ENCODE results near the gene WDR74.
A peak's percentile ranks its signal among the peaks of the same experiment; 100 is the strongest.

The WDR74 gene

GRCh38 chr11:62794201-62794775, 45.1 kb downstream of the WDR74 start:
- no peak for DNase-seq (ENCODE audit: low read depth)

GRCh38 chr11:62792202-62792575, 47.2 kb downstream of the WDR74 start:
- no peak for DNase-seq (ENCODE audit: low read depth)

GRCh38 chr11:62791501-62792201, 47.7 kb downstream of the WDR74 start, which contains the start of gene TMEM223:
TSS of gene TMEM223 (minus strand) at chr11:62792006. CDS start at chr11:62791994, 12 bp downstream.
- peak; percentile 80 for DNase-seq (ENCODE audit: low read depth)

GRCh38 chr11:62789576-62789975, 49.8 kb downstream of the WDR74 start:
- no peak for DNase-seq (ENCODE audit: low read depth)

- no peak for DNase-seq (ENCODE audit: low read depth)
These were observed 50.4 kb downstream of the WDR74 start for GRCh38 chr11:62788991-62789390.

GRCh38 chr11:62787005-62787759, 52.2 kb downstream of the WDR74 start, which contains the start of gene TMEM179B:
TSS of gene TMEM179B (plus strand) at chr11:62787402. CDS start at chr11:62787432, 30 bp downstream.
- peak; percentile 94 for DNase-seq (ENCODE audit: low read depth)

GRCh38 chr11:62786318-62787004, 52.9 kb downstream of the WDR74 start:
- DNase-seq (ENCODE audit: low read depth): peak; percentile 70
